Measurements from ENCODE around the gene MEDAG.
"Not testable (repeated sequence)": the region's sequence is repeated elsewhere in the genome, so short reads cannot be mapped to it uniquely, and the experiment has no call there.

The MEDAG gene

GRCh38 chr13:30918662-30919405 lies 12.8 kb downstream of the MEDAG start:
- no peak for DNase-seq
- Histone ChIP-seq H3K4me1 (ENCODE audit: control extremely low read depth in 1 of 4, control insufficient read depth in 4 of 4, insufficient read depth in 4 of 4, low read length in 3 of 4) (peaks cover 0 to 7% (median 2%) of the 10 kb centered on the region in 4 experiments), H3K4me3 (ENCODE audit: control insufficient read depth in 1 of 7, extremely low read depth in 1 of 7, insufficient read depth in 4 of 7, low read depth in 2 of 7, low read length in 6 of 7) (no peak overlapping the region), H3K27ac (ENCODE audit: insufficient read depth in 1 of 2, low read depth in 1 of 2, low read length in 2 of 2, poor library complexity in 1 of 2, severe bottlenecking in 2 of 2) (no peak overlapping the region), H3K9me3 (ENCODE audit: control extremely low read depth in 1 of 5, control insufficient read depth in 4 of 5, insufficient read depth in 2 of 5, low read depth in 1 of 5, low read length in 4 of 5) (no peaks in the 10 kb centered on the region), H3K27me3 (replicated peaks in 2 of 5; ENCODE audit: control insufficient read depth in 4 of 5, insufficient read depth in 5 of 5, low read length in 4 of 5) (peaks cover 0 to 4% (median 0%) of the 10 kb centered on the region in 5 experiments), H3K36me3 (ENCODE audit: control insufficient read depth in 4 of 4, insufficient read depth in 4 of 4, low read length in 3 of 4) (no peaks in the 10 kb centered on the region)
- ChIA-PET CTCF (no interaction called here), POLR2A (no interaction called here)
- 93% methylated on average over 2 of the region's 6 CpGs for WGBS (ENCODE audit: insufficient coverage)

DNA sequence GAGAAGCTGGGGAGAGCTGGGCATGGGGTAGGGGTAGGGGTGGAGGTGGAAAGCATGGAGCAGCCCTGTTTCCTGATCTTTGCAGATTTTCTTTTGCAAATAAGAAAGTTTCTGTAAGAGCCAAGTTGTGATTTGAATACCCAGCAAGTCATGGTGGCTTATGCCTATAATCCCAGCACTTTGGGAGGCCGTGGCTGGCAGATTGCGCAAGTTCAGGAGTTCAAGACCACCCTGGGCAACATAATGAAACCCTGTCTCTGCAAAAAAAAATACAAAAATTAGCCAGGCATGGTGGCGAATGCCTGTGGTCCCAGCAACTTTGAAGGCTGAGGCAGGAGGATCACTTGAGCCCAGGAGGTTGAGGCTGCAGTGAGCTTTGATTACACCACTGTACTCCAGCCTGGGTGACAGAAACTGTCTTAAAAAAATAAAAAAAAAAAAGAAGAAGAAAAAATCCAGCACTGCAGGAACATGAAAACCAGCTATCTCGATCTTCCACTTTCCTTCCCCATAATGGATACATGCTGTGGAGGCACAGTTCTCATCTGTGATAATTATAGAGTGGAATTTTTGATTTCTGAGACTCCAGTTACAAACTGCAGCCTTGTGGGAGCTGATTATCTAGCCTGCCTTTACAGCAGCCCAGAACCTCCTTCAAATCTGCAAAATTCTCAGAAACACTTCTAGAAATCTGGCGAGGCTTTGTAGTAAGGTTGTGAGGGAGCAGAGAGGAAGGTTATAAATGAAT lies 14.3 kb downstream of the MEDAG start:
- H3K36me3 ChIP-seq (ENCODE audit: control insufficient read depth in 4 of 4, insufficient read depth in 4 of 4, low read length in 3 of 4), result no peaks in the 10 kb centered on the region
- no peak overlapping the region for H3K27ac ChIP-seq (ENCODE audit: insufficient read depth in 1 of 2, low read depth in 1 of 2, low read length in 2 of 2, poor library complexity in 1 of 2, severe bottlenecking in 2 of 2)
- 90% methylated on average over 2 of the region's 5 CpGs for WGBS (ENCODE audit: insufficient coverage)
- ChIA-PET CTCF (no interaction called here), POLR2A (no interaction called here)
- H3K9me3 ChIP-seq (ENCODE audit: control extremely low read depth in 1 of 5, control insufficient read depth in 4 of 5, insufficient read depth in 2 of 5, low read depth in 1 of 5, low read length in 4 of 5), result no peaks in the 10 kb centered on the region
- no peaks in the 10 kb centered on the region for H3K4me1 ChIP-seq (ENCODE audit: control extremely low read depth in 1 of 4, control insufficient read depth in 4 of 4, insufficient read depth in 4 of 4, low read length in 3 of 4)
- peaks cover 0 to 6% (median 0%) of the 10 kb centered on the region in 5 experiments for H3K27me3 ChIP-seq (replicated peaks in 2 of 5; ENCODE audit: control insufficient read depth in 4 of 5, insufficient read depth in 5 of 5, low read length in 4 of 5)
- H3K4me3 ChIP-seq (ENCODE audit: control insufficient read depth in 1 of 7, extremely low read depth in 1 of 7, insufficient read depth in 4 of 7, low read depth in 2 of 7, low read length in 6 of 7), result no peak overlapping the region
- no peak for DNase-seq

GRCh38 chr13:30923418-30923817 lies 17.3 kb downstream of the MEDAG start:
- CTCF ChIA-PET, result no interaction called here
- no peak overlapping the region for H3K27ac ChIP-seq (ENCODE audit: insufficient read depth in 1 of 2, low read depth in 1 of 2, low read length in 2 of 2, poor library complexity in 1 of 2, severe bottlenecking in 2 of 2)
- H3K4me1 ChIP-seq (ENCODE audit: control extremely low read depth in 1 of 4, control insufficient read depth in 4 of 4, insufficient read depth in 4 of 4, low read length in 3 of 4), result no peaks in the 10 kb centered on the region
- H3K27me3 ChIP-seq (replicated peaks in 2 of 5; ENCODE audit: control insufficient read depth in 4 of 5, insufficient read depth in 5 of 5, low read length in 4 of 5), result peaks cover 0 to 10% (median 0%) of the 10 kb centered on the region in 5 experiments
- POLR2A ChIA-PET, result no interaction called here
- H3K9me3 ChIP-seq (ENCODE audit: control extremely low read depth in 1 of 5, control insufficient read depth in 4 of 5, insufficient read depth in 2 of 5, low read depth in 1 of 5, low read length in 4 of 5), result no peaks in the 10 kb centered on the region
- H3K4me3 ChIP-seq (ENCODE audit: control insufficient read depth in 1 of 7, extremely low read depth in 1 of 7, insufficient read depth in 4 of 7, low read depth in 2 of 7, low read length in 6 of 7), result no peak overlapping the region
- no peaks in the 10 kb centered on the region for H3K36me3 ChIP-seq (ENCODE audit: control insufficient read depth in 4 of 4, insufficient read depth in 4 of 4, low read length in 3 of 4)
- no peak for DNase-seq
- WGBS (ENCODE audit: insufficient coverage), result 100% methylated on average over 1 of the region's 1 CpG

GRCh38 chr13:30924721-30925120 lies 18.6 kb downstream of the MEDAG start:
- ChIA-PET CTCF (no interaction called here), POLR2A (no interaction called here)
- no peak overlapping the region for H3K4me3 ChIP-seq (ENCODE audit: control insufficient read depth in 1 of 7, extremely low read depth in 1 of 7, insufficient read depth in 4 of 7, low read depth in 2 of 7, low read length in 6 of 7)
- H3K27me3 ChIP-seq (replicated peaks in 2 of 5; ENCODE audit: control insufficient read depth in 4 of 5, insufficient read depth in 5 of 5, low read length in 4 of 5), result peaks cover 0 to 8% (median 0%) of the 10 kb centered on the region in 5 experiments
- DNase-seq, result no peak
- no peaks in the 10 kb centered on the region for H3K9me3 ChIP-seq (ENCODE audit: control extremely low read depth in 1 of 5, control insufficient read depth in 4 of 5, insufficient read depth in 2 of 5, low read depth in 1 of 5, low read length in 4 of 5)
- H3K4me1 ChIP-seq (ENCODE audit: control extremely low read depth in 1 of 4, control insufficient read depth in 4 of 4, insufficient read depth in 4 of 4, low read length in 3 of 4), result no peaks in the 10 kb centered on the region
- WGBS (ENCODE audit: insufficient coverage), result 100% methylated on average over 2 of the region's 3 CpGs
- no peaks in the 10 kb centered on the region for H3K36me3 ChIP-seq (ENCODE audit: control insufficient read depth in 4 of 4, insufficient read depth in 4 of 4, low read length in 3 of 4)
- no peak overlapping the region for H3K27ac ChIP-seq (ENCODE audit: insufficient read depth in 1 of 2, low read depth in 1 of 2, low read length in 2 of 2, poor library complexity in 1 of 2, severe bottlenecking in 2 of 2)

- DNase-seq, result no peak
- no peak overlapping the region for H3K27ac ChIP-seq (ENCODE audit: insufficient read depth in 1 of 2, low read depth in 1 of 2, low read length in 2 of 2, poor library complexity in 1 of 2, severe bottlenecking in 2 of 2)
- no peak overlapping the region for H3K4me3 ChIP-seq (ENCODE audit: control insufficient read depth in 1 of 7, extremely low read depth in 1 of 7, insufficient read depth in 4 of 7, low read depth in 2 of 7, low read length in 6 of 7)
- H3K4me1 ChIP-seq (ENCODE audit: control extremely low read depth in 1 of 4, control insufficient read depth in 4 of 4, insufficient read depth in 4 of 4, low read length in 3 of 4), result no peaks in the 10 kb centered on the region
- H3K9me3 ChIP-seq (ENCODE audit: control extremely low read depth in 1 of 5, control insufficient read depth in 4 of 5, insufficient read depth in 2 of 5, low read depth in 1 of 5, low read length in 4 of 5), result no peaks in the 10 kb centered on the region
- no peaks in the 10 kb centered on the region for H3K36me3 ChIP-seq (ENCODE audit: control insufficient read depth in 4 of 4, insufficient read depth in 4 of 4, low read length in 3 of 4)
- WGBS (ENCODE audit: insufficient coverage), result 50% methylated on average over 1 of the region's 1 CpG
- H3K27me3 ChIP-seq (replicated peaks in 2 of 5; ENCODE audit: control insufficient read depth in 4 of 5, insufficient read depth in 5 of 5, low read length in 4 of 5), result peaks cover 0 to 8% (median 0%) of the 10 kb centered on the region in 5 experiments
- CTCF ChIA-PET, result no interaction called here
- POLR2A ChIA-PET, result no interaction called here
Observed at GRCh38 chr13:30925429-30925828, 19.4 kb downstream of the MEDAG start.

DNA sequence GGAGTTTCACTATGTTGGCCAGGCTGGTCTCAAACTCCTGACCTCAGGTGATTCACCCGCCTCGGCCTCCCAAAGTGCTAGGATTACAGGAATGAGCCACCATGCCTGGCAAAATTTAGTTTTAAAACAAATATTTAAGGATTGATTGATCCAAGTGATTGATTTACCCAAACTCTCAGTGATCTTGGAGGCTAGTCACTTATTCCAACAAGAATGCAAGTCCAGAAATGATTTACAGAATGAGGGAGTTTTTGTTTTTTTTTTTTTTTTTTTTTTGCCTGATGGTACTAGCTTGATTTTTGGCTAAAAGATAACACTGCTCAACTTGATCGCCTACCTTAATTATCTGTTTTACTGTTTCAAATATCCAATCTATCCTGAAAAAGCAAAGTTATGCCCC lies 20.7 kb downstream of the MEDAG start:
- Histone ChIP-seq H3K27me3 (replicated peaks in 2 of 5; ENCODE audit: control insufficient read depth in 4 of 5, insufficient read depth in 5 of 5, low read length in 4 of 5) (peaks cover 0 to 8% (median 0%) of the 10 kb centered on the region in 5 experiments), H3K9me3 (ENCODE audit: control extremely low read depth in 1 of 5, control insufficient read depth in 4 of 5, insufficient read depth in 2 of 5, low read depth in 1 of 5, low read length in 4 of 5) (no peaks in the 10 kb centered on the region), H3K4me1 (ENCODE audit: control extremely low read depth in 1 of 4, control insufficient read depth in 4 of 4, insufficient read depth in 4 of 4, low read length in 3 of 4) (no peaks in the 10 kb centered on the region), H3K36me3 (ENCODE audit: control insufficient read depth in 4 of 4, insufficient read depth in 4 of 4, low read length in 3 of 4) (no peaks in the 10 kb centered on the region), H3K27ac (ENCODE audit: insufficient read depth in 1 of 2, low read depth in 1 of 2, low read length in 2 of 2, poor library complexity in 1 of 2, severe bottlenecking in 2 of 2) (no peak overlapping the region), H3K4me3 (ENCODE audit: control insufficient read depth in 1 of 7, extremely low read depth in 1 of 7, insufficient read depth in 4 of 7, low read depth in 2 of 7, low read length in 6 of 7) (no peak overlapping the region)
- no CpG with 5 or more reads among the region's 3 CpGs for WGBS (ENCODE audit: insufficient coverage)
- DNase-seq, result no peak
- CTCF ChIA-PET, result no interaction called here
- POLR2A ChIA-PET, result no interaction called here

DNA sequence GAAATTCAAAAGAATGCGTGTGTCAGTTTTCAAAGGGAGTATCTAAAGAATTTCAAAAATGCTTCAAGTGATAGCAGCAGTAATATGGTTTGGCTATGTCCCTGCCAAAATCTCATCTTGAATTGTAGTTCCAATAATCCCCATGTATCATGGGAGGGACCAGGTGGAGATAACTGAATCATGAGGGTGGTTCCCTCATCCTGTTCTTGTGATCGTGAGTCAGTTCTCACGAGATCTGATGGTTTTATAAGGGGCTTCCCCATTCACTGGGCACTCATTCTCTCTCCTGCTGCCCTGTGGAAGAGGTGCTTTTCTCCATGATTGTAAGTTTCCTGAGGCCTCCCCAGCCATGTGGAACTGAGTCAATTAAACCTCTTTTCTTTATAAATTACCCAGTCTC lies 21.1 kb downstream of the MEDAG start:
- peaks cover 0 to 10% (median 4%) of the 10 kb centered on the region in 5 experiments for H3K27me3 ChIP-seq (replicated peaks in 2 of 5; ENCODE audit: control insufficient read depth in 4 of 5, insufficient read depth in 5 of 5, low read length in 4 of 5)
- H3K9me3 ChIP-seq (ENCODE audit: control extremely low read depth in 1 of 5, control insufficient read depth in 4 of 5, insufficient read depth in 2 of 5, low read depth in 1 of 5, low read length in 4 of 5); H3K4me1 ChIP-seq (ENCODE audit: control extremely low read depth in 1 of 4, control insufficient read depth in 4 of 4, insufficient read depth in 4 of 4, low read length in 3 of 4); H3K36me3 ChIP-seq (ENCODE audit: control insufficient read depth in 4 of 4, insufficient read depth in 4 of 4, low read length in 3 of 4); DNase-seq; H3K27ac ChIP-seq (ENCODE audit: insufficient read depth in 1 of 2, low read depth in 1 of 2, low read length in 2 of 2, poor library complexity in 1 of 2, severe bottlenecking in 2 of 2); H3K4me3 ChIP-seq (ENCODE audit: control insufficient read depth in 1 of 7, extremely low read depth in 1 of 7, insufficient read depth in 4 of 7, low read depth in 2 of 7, low read length in 6 of 7); CTCF ChIA-PET; POLR2A ChIA-PET: not testable (repeated sequence)
- 100% methylated on average over 2 of the region's 3 CpGs for WGBS (ENCODE audit: insufficient coverage)
